ENCODE results near the gene RNF212. TPM values are rescaled to one million over a fixed set of nuclear protein-coding genes. Genes with fewer than 3 reads are reported as not detected.

Gene RNF212
- total and polyA plus RNA-seq, 2 experiments from 2014 or later, result 0.80 to 1.7 TPM

DNA sequence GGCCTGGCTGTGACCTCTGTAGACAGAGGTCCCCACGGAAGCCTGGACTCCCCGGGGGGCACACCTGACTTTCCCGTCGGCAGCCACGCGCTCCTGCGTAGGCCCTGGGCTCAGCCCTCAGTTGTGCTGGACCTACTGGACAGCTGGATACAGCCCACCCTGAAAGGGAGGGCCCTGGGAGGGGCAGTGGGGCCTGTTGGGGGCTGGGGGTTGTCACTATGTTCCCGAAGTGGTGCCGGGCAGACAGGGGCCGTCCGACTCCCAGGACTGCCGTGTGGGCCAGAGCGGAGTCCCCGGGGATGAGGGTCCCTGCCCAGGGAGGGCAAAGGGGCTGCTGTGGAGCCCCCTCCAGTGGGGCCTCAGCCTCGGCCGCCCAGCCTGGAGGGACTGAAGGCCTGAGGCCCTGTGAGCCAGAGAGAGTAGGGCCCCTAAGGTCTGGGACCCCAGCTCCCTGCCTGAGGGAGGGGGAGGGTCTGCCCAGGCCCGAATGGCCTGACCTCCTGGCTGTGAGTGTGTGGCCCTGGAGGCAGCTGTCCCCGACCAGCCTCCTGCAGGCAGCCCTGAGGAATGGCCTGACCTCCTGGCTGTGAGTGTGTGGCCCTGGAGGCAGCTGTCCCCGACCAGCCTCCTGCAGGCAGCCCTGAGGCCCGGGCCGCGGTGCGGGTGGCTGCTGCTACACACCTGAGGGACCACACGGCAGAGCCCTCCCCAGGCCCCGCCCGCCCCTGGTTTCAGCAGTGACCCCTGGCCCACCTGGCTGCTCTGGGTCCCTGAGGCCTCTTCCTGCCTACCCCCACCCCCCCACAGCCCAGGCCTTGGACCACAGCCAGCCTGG is 76.2 kb downstream of the RNF212 start:
- H3K36me3 ChIP-seq, result no peaks in the 10 kb centered on the region
- H3K4me3 ChIP-seq, result no peak overlapping the region
- peaks cover 3% of the 10 kb centered on the region for H3K4me1 ChIP-seq (ENCODE audit: low read depth)
- H3K27me3 ChIP-seq, result no peaks in the 10 kb centered on the region
- H3K27ac ChIP-seq, result no peak overlapping the region
- TF ChIP-seq, protein P1, sequence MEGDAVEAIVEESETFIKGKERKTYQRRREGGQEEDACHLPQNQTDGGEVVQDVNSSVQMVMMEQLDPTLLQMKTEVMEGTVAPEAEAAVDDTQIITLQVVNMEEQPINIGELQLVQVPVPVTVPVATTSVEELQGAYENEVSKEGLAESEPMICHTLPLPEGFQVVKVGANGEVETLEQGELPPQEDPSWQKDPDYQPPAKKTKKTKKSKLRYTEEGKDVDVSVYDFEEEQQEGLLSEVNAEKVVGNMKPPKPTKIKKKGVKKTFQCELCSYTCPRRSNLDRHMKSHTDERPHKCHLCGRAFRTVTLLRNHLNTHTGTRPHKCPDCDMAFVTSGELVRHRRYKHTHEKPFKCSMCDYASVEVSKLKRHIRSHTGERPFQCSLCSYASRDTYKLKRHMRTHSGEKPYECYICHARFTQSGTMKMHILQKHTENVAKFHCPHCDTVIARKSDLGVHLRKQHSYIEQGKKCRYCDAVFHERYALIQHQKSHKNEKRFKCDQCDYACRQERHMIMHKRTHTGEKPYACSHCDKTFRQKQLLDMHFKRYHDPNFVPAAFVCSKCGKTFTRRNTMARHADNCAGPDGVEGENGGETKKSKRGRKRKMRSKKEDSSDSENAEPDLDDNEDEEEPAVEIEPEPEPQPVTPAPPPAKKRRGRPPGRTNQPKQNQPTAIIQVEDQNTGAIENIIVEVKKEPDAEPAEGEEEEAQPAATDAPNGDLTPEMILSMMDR (IDR thresholded peaks at IDR 0.05; ENCODE audit: low read depth, low read length), result no peak
- no peak for DNase-seq (ENCODE audit: low read depth in 1 of 2, low spot score in 1 of 2)
- no peaks in the 10 kb centered on the region for H3K9me3 ChIP-seq (ENCODE audit: low read depth)

GRCh38 chr4:1036095-1036494 is 77.3 kb downstream of the RNF212 start:
- peaks cover 3% of the 10 kb centered on the region for H3K4me1 ChIP-seq (ENCODE audit: low read depth)
- TF ChIP-seq, protein P1 (IDR thresholded peaks at IDR 0.05; ENCODE audit: low read depth, low read length), result no peak
- H3K27ac ChIP-seq, result no peak overlapping the region
- H3K9me3 ChIP-seq (ENCODE audit: low read depth), result no peaks in the 10 kb centered on the region
- no peaks in the 10 kb centered on the region for H3K36me3 ChIP-seq
- no peak for DNase-seq (ENCODE audit: low read depth in 1 of 2, low spot score in 1 of 2)
- H3K4me3 ChIP-seq, result no peak overlapping the region
- no peaks in the 10 kb centered on the region for H3K27me3 ChIP-seq

DNA sequence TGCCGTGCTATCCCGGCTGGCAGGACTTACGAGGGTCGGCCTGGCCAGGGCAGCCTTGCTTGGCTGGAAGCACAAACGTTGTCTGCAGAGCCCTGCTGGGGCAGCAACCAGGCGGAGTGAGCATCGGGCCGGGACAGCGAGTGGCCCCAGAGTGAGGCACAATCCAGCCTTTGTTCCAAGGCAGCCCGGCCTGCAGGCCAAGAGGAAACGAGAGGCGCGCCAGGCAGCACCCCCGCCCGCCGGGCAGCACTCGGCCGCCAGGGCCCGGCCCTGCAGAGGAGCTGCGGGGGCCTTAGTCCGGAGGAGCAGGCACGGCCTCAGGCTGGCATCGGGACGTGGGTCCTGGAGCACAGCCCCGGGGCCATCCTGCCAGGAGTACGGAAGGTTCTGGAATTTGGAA is 77.9 kb downstream of the RNF212 start:
- Histone ChIP-seq H3K4me3 (no peak overlapping the region), H3K4me1 (ENCODE audit: low read depth) (peaks cover 3% of the 10 kb centered on the region), H3K36me3 (no peaks in the 10 kb centered on the region), H3K27me3 (no peaks in the 10 kb centered on the region), H3K9me3 (ENCODE audit: low read depth) (no peaks in the 10 kb centered on the region), H3K27ac (no peak overlapping the region)
- peak in 1 of 2 donors; percentile 57 for DNase-seq (ENCODE audit: low read depth in 1 of 2, low spot score in 1 of 2)
- TF ChIP-seq, protein P1 (IDR thresholded peaks at IDR 0.05; ENCODE audit: low read depth, low read length), result no peak

DNA sequence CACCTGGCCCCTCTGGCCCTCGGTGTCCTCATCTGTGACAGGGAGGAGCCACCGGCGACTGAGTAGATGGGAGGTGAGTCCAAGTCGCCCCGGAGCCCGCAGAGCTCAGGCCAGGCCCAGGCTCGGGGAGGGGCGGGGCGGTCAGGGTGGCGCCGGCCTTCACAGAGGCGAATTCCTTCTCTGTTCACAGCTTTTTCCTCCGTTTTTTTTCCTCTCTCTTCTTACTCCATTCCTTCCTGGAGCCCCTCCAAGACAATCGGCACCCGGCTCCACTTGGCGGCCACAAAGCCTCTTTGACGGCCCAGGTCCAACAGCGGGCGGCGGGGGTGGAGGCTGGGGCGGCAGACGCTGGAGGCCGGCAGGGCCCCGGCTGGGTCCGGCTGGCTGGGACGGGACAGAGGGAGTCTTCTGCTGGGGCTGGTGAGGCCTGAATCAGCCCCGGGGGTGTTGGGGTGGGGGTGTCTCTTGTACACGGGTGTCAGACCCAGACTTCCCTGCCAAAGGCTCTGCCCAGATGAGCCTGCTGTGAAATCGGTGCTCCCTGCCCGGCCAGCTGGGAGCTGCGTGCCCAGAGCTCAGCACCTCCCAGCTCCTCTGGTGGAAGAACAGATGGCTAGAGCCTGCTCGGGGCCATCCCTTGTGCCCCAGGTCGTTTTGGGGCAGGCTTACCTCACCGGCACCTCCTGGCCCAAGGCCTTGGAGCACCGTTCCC is 79.4 kb downstream of the RNF212 start:
- Histone ChIP-seq H3K27ac (no peak overlapping the region), H3K4me1 (ENCODE audit: low read depth) (peaks cover 3% of the 10 kb centered on the region)

DNA sequence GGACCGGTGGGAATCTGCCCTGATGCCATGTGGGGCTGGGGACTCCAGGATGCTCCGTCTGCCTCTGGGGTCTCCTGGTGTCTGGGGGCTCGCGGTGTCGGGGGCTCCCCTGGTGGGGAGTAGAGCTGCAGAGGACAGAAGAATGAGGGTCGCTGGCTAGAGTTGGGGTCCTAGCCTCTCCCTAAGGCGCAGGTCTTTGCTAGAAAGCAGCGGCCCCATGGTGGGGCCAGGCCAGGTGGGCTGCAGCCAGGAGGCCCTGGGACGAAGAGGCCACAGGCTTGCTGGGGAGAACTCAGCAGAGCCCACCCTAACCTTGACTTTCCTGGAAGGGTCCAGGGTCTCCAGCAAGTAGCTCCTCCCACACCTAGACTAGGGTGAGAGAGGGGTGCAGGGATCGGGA is 80.5 kb downstream of the RNF212 start:
- Histone ChIP-seq H3K27ac (no peak overlapping the region), H3K4me3 (no peak overlapping the region), H3K9me3 (ENCODE audit: low read depth) (no peaks in the 10 kb centered on the region), H3K36me3 (no peaks in the 10 kb centered on the region), H3K27me3 (no peaks in the 10 kb centered on the region), H3K4me1 (ENCODE audit: low read depth) (peaks cover 6% of the 10 kb centered on the region)
- no peak for DNase-seq (ENCODE audit: low read depth in 1 of 2, low spot score in 1 of 2)
- TF ChIP-seq, protein P1 (IDR thresholded peaks at IDR 0.05; ENCODE audit: low read depth, low read length), result no peak

More for the DNA sequence above, 79.4 kb downstream of the RNF212 start:
- no peaks in the 10 kb centered on the region for H3K36me3 ChIP-seq
- no peak overlapping the region for H3K4me3 ChIP-seq
- no peaks in the 10 kb centered on the region for H3K27me3 ChIP-seq
- DNase-seq (ENCODE audit: low read depth in 1 of 2, low spot score in 1 of 2), result peak in 1 of 2 donors; percentile 93
- no peaks in the 10 kb centered on the region for H3K9me3 ChIP-seq (ENCODE audit: low read depth)
- TF ChIP-seq, protein P1 (IDR thresholded peaks at IDR 0.05; ENCODE audit: low read depth, low read length), result no peak
